ENCODE data around the gene ANAPC5.
"Not testable (repeated sequence)": the region's sequence is repeated elsewhere in the genome, so short reads cannot be mapped to it uniquely, and the experiment has no call there.

GRCh38 chr12:121281116-121281515 lies 71.1 kb downstream of the ANAPC5 start:
- TF ChIP-seq, protein P1, sequence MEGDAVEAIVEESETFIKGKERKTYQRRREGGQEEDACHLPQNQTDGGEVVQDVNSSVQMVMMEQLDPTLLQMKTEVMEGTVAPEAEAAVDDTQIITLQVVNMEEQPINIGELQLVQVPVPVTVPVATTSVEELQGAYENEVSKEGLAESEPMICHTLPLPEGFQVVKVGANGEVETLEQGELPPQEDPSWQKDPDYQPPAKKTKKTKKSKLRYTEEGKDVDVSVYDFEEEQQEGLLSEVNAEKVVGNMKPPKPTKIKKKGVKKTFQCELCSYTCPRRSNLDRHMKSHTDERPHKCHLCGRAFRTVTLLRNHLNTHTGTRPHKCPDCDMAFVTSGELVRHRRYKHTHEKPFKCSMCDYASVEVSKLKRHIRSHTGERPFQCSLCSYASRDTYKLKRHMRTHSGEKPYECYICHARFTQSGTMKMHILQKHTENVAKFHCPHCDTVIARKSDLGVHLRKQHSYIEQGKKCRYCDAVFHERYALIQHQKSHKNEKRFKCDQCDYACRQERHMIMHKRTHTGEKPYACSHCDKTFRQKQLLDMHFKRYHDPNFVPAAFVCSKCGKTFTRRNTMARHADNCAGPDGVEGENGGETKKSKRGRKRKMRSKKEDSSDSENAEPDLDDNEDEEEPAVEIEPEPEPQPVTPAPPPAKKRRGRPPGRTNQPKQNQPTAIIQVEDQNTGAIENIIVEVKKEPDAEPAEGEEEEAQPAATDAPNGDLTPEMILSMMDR (IDR thresholded peaks at IDR 0.05) = not testable (repeated sequence)
- TF ChIP-seq ZFX (IDR thresholded peaks at IDR 0.05; ENCODE audit: borderline replicate concordance) = not testable (repeated sequence)
